ENCODE results near the gene GABRB2.

- TF ChIP-seq CTCF (IDR thresholded peaks at IDR 0.05) (no peak), POLR2A (IDR thresholded peaks at IDR 0.05) (no peak)
Measured at GRCh38 chr5:161246749-161247148, 299.8 kb downstream of the GABRB2 start.

Measured in adrenal gland (tissue), 5 donors.